ENCODE measurements around the gene PDK2.

Gene PDK2

DNA sequence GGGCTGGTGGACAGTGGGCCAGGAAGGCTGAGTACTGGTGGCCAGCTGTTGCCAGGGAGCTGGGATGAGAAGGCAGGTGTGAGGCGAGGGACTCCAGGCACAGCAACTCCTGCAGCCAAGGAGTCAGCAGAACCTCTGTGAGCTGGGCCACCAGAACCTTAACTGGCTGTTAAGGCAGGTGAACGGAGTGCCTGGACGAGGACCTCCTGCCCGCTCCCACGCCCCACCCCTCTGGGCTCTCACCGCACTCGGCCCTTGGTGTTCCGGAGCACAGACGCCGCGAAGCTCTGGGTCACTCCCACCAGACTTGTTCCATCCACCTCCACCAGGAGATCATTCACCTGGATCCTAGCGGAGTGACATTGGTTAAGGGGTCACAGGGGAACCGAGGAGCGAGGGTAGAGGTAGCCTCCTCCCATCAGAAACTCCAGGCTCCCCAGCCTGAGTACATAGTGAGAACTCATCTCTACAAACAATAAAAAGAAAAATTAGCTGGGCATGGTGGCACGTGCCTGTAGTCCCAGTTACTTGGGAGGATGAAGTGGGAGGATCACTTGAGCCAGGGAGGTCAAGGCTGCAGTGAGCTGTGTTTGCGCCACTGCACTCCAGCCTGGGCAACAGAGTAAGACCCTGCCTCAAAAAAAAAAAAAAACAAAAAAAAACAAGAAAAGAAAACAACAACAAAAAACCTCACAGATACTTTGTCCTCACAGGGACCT lies 46.0 kb downstream of the PDK2 start:
- H3K4me3 ChIP-seq (replicated peaks; ENCODE audit: low read depth, low read length) = no peak overlapping the region
- TF ChIP-seq, protein P1, sequence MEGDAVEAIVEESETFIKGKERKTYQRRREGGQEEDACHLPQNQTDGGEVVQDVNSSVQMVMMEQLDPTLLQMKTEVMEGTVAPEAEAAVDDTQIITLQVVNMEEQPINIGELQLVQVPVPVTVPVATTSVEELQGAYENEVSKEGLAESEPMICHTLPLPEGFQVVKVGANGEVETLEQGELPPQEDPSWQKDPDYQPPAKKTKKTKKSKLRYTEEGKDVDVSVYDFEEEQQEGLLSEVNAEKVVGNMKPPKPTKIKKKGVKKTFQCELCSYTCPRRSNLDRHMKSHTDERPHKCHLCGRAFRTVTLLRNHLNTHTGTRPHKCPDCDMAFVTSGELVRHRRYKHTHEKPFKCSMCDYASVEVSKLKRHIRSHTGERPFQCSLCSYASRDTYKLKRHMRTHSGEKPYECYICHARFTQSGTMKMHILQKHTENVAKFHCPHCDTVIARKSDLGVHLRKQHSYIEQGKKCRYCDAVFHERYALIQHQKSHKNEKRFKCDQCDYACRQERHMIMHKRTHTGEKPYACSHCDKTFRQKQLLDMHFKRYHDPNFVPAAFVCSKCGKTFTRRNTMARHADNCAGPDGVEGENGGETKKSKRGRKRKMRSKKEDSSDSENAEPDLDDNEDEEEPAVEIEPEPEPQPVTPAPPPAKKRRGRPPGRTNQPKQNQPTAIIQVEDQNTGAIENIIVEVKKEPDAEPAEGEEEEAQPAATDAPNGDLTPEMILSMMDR (IDR thresholded peaks at IDR 0.05; ENCODE audit: low read length, missing control alignments) = no peak
- DNase-seq (ENCODE audit: low read depth) = no peak

DNA sequence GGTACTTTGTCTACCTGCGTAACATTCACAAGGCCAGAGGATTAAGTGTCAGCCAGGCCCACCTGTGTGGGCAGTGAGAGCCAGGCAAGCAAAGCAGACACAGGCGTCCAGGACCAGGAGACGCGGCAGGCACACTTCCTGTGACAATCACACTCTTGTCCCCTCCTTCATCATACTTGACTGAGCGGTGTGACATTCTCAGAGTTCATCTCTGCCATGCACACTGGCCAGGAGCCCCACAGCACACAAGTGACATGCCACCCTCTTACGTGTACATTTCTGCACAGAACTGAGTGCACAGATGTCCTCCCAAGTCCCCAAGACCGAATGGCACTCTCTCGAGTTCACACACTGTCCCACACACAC lies 46.6 kb downstream of the PDK2 start:
- H3K4me3 ChIP-seq (replicated peaks; ENCODE audit: low read depth, low read length) = no peak overlapping the region
- DNase-seq (ENCODE audit: low read depth) = no peak
- TF ChIP-seq, protein P1 (IDR thresholded peaks at IDR 0.05; ENCODE audit: low read length, missing control alignments) = no peak

DNA sequence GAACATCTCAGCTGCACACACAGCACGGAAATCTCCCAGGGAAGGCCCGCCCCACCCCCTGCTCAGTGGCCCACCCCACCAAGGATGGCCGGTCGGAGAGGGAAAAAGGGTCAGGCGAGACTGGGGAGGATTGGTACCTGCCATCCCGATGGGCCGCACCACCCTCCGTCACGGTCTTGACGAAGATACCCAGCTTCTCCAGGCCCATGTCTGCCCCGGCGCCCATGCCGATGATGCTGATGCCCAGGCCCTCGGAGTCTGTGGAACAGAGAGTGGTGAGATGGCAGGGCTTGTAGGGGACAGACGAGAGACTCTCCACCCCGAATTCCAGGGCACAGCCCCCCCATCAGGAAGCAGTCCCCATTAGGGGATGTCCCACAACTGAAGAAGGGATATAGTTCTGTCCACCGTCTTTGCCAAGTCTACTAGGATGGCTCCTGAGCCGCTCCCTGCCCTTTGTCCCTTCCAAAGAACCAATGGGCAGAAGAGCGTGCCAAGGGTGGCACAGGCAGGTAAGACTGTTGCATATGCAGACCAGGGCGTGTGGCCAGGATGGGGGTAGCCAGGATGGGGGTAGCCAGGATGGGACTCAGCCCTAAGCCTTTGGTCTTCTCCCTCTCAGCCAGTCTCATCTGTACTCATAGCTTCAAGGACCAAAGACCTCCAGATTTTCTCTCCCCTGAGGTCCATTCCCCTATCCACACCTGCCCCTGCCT lies 48.5 kb downstream of the PDK2 start:
- TF ChIP-seq, protein P1 (IDR thresholded peaks at IDR 0.05; ENCODE audit: low read length, missing control alignments) = no peak
- no peak for DNase-seq (ENCODE audit: low read depth)
- H3K4me3 ChIP-seq (replicated peaks; ENCODE audit: low read depth, low read length) = no peak overlapping the region

DNA sequence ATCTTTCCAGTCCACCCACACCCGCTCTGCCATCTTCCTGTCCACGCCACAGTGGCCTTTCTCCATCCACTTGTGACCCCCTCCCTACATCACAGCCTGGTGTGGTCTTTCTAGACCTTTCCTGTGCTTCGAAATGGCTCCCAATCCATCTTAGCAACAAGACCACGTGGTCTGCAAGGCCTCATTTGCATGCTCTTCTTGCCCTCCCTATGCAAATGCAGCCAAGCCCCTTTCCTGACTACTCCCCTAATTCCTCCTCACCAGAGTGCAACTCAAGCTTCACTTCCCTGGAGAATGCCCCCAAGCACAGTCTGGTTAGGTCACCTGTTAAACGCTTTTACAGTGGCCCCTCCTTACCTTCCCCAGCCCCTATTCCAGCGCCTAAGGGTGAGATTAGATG lies 49.2 kb downstream of the PDK2 start:
- no peak overlapping the region for H3K4me3 ChIP-seq (replicated peaks; ENCODE audit: low read depth, low read length)
- no peak for DNase-seq (ENCODE audit: low read depth)
- TF ChIP-seq, protein P1 (IDR thresholded peaks at IDR 0.05; ENCODE audit: low read length, missing control alignments) = no peak

DNA sequence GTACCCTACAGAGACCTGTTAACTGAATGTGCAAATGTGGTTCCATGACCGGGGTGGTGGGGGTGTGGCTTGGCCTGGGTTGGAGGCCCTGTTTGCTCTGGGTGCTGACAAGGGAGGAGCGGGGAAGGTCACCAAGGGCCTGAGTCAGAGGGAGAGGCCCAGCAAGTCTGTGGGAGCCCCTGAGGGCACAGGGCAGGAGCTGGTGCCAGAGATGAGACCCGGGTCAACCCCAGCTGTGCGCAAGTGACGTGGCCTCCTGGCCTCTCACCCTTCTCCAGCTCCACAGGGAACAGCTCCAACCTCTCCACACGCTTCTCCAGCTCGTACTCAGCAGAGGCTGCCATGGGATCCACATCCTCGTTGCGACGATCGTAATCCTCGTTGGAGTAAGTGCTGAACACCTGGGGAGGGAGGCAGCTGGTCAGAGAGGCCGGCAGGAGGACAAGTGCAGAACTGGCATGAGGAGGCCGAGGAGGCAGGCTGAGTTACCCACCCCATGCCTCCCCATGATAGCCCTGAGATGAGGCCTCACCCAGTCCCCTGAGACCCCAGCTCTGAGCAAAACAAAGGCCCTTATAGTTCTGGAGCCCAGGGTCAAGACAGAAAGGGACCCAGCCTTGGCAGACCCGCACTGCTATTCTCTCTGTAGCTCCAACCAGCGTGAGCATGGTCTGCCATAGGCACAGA lies 49.8 kb downstream of the PDK2 start:
- TF ChIP-seq, protein P1 (IDR thresholded peaks at IDR 0.05; ENCODE audit: low read length, missing control alignments) = no peak
- no peak overlapping the region for H3K4me3 ChIP-seq (replicated peaks; ENCODE audit: low read depth, low read length)
- no peak for DNase-seq (ENCODE audit: low read depth)

DNA sequence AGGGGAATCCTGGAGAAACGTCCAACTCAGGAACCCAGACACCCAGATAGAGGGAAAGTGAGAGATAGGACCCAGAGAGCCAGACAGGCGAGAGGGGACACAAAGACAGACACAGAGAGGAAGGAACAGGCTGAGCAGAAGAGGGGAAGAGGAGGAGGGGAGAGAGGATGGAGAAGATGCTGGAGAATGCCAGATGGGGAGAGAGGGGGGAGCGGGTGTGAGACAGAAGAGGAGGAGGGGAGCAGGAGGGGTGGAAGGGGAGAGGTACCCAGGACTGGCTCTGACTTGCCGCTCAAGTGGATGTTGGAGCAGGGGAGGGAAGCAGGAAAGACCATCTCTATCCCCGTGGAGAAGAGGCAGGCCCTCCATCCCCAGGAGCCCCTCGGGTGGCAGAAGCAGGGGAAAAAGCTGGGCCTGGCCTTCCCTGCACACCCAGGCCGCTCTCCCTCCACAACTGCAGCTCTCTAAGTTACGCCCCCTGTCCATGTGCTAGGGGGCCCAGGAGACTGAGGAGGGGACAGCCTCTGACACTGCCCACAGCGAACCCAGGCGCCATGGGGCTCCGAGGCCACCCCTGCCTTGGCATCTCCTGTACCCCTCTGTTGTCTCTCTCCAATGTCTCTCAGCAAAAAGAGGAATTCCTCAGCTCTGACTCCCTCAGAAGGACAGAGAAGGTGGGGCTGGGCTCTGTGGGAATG lies 50.5 kb downstream of the PDK2 start:
- DNase-seq (ENCODE audit: low read depth) = no peak
- H3K4me3 ChIP-seq (replicated peaks; ENCODE audit: low read depth, low read length) = no peak overlapping the region
- TF ChIP-seq, protein P1 (IDR thresholded peaks at IDR 0.05; ENCODE audit: low read length, missing control alignments) = no peak
